ENCODE data around the gene FAM222A. TPM values are rescaled to one million over a fixed set of nuclear protein-coding genes. Genes with fewer than 3 reads are reported as not detected.

The FAM222A gene
- total RNA-seq, 4 donors from 2014 or later = 4.8 to 7.2 (median 6.1) TPM

DNA sequence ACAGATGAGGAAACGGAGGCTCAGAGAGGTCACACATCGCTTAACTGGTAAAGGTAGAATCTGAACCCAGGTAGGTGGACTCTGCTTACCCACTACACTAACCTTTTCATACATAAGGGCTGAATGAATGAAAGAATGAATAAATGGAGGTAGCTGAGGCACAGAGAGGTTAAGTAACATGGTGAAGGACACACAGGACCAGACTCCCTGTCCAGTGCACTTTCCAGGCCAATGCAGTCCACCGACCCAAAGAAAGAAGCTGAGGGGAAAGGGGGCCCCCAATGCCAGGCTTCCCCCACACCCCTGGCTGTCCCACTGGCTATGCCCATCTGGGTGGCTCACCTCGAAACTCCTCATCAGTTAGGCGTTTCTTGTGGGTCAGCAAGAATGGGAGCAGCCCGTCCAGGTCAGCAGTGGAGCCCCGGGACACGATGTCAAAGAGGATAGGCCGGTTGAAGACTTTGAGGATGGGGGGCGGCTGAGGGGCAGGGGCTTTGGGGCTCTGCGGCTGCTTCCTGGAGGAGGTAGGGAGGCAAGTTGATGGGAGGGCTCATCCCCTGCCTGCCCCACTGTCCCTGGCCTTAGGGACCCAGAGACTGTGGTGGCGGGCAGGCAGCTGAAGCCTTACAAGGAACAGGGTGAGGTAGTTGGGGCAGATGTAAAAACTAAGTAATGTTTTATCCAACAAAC is 94.5 kb downstream of the FAM222A start:
- no peak for TF ChIP-seq POLR2A (IDR thresholded peaks at IDR 0.05)
- TF ChIP-seq CTCF (IDR thresholded peaks at IDR 0.05) = no peak
- intact Hi-C loops (cut with DNase I; ENCODE audit: low total_unique reads) = no loop called here
- H3K4me3 ChIP-seq (ENCODE audit: low read depth, poor library complexity, severe bottlenecking) = no peak overlapping the region
- WGBS, 2 donors = 95% methylated on average over 12 of the region's 12 CpGs
- DNase-seq (ENCODE audit: low spot score in 2 of 2) = no peak

DNA sequence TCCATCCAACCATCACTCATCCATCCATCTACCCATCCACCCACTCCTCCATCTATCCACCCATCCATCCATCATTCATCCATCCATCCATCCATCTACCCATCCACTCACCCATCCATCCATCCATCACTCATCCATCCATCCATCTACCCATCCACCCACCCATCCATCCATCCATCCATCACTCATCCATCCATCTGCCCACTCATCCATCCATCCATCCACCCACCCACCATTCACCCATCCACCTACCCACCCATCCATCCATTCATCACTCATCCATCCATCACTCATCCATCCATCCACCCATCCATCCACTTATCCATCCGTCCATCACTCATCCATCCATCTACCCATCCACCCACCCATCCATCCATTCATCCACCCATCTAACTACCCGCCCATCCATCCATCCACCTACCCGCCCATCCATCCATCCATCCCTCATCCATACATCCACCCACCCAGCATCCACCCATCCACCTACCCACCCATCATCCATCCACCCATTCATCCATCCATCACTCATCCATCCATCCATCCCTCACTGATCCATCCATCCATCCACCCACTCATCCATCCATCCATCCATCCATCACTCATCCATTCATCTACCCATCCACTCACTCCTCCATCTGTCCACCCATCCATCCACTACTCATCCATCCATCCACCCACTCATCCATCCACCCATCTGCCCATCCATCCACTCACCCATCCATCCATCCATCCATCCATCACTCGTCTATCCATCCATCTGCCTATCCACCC is 95.4 kb downstream of the FAM222A start:
- WGBS, 2 donors = 96% methylated on average over 4 of the region's 4 CpGs
- intact Hi-C loops (cut with DNase I; ENCODE audit: low total_unique reads) = no loop called here
- TF ChIP-seq POLR2A (IDR thresholded peaks at IDR 0.05) (no peak), CTCF (IDR thresholded peaks at IDR 0.05) (no peak)
- DNase-seq (ENCODE audit: low spot score in 2 of 2) = no peak
- H3K4me3 ChIP-seq (ENCODE audit: low read depth, poor library complexity, severe bottlenecking) = no peak overlapping the region

DNA sequence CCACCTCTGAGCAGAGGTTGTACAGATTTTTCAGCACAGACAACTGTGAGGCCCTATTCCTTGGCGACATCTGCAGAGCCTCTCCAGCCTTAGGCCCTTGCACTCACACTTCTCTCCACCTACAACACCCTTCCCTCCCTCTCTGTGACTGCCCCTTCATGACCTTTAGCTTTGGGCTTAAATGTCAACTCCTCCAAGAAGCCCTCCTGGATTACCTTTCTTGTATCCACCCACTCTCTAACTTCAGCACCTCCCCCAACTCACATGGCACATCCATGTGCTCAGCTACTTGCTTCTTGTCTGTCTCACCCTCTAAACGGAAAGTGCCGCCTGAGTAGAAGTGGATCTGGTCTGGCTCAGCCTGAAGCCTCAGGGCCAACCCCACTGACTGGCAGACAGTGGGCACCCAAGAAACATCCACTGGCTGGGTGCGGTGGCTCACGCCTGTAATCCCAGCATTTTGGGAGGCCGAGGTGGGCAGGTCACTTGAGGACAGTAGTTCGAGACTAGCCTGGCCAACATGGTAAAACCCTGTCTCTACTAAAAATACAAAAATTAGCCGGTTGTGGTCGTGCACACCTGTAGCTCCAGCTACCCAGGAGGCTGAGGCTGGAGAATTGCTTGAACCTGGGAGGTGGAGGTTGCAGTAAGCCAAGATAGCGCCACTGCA is 97.5 kb downstream of the FAM222A start:
- intact Hi-C loops (cut with DNase I; ENCODE audit: low total_unique reads) = no loop called here
- WGBS, 2 donors = 88 to 91% methylated on average over 10 of the region's 10 CpGs
- H3K4me3 ChIP-seq (ENCODE audit: low read depth, poor library complexity, severe bottlenecking) = no peak overlapping the region
- no peak for DNase-seq (ENCODE audit: low spot score in 2 of 2)
- no peak for TF ChIP-seq POLR2A (IDR thresholded peaks at IDR 0.05)

DNA sequence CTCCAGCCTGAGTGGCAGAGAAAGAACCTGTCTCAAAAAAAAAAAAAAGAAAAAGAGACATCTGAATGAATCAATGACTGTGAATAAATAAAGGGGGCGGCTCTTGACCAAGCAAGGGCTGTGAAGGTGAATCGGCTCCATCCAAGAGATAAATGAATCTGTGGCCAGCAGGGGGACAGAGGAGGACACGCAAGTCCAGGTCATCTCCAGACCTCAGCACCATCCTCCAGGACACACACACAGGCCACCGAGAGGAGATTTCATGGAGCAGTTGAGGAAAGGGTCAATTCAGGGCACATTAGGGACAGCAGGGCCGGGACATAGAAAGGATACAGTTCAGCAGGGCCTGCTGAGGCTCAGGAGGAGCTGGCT is 98.0 kb downstream of the FAM222A start:
- WGBS, 2 donors = 79 to 86% methylated on average over 5 of the region's 5 CpGs
- no peak for DNase-seq (ENCODE audit: low spot score in 2 of 2)
- intact Hi-C loops (cut with DNase I; ENCODE audit: low total_unique reads) = no loop called here
- TF ChIP-seq POLR2A (IDR thresholded peaks at IDR 0.05) (no peak), CTCF (IDR thresholded peaks at IDR 0.05) (no peak)
- no peak overlapping the region for H3K4me3 ChIP-seq (ENCODE audit: low read depth, poor library complexity, severe bottlenecking)

DNA sequence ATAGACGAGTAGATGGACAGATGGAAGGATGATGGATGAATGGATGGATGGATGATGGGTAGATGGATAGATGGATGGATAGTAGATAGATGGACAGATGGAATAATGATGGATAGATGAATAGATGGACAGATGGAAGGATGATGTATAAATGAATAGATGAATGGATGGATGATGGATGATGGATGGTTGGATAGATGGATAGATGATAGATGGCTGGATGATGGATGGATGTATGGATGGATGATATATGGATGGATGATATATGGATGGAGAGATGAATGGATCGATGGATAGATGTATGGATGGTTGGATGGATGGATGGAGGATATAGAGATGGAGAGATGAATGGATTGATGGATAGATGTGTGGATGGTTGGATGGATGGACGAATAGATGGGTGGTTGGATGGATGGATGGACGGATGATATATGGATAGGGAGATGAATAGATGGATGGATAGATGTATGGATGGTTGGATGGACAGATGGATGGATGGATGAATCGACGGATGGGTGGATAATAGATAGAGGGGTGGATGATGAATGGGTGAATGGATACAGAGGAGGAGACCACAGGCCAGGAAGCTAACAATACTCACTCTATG is 100.3 kb downstream of the FAM222A start:
- 90 to 93% methylated on average over 6 of the region's 6 CpGs for WGBS, 2 donors
- DNase-seq (ENCODE audit: low spot score in 2 of 2) = no peak
- no peak for TF ChIP-seq CTCF (IDR thresholded peaks at IDR 0.05)
- no peak for TF ChIP-seq POLR2A (IDR thresholded peaks at IDR 0.05)
- no peak overlapping the region for H3K4me3 ChIP-seq (ENCODE audit: low read depth, poor library complexity, severe bottlenecking)
- intact Hi-C loops (cut with DNase I; ENCODE audit: low total_unique reads) = no loop called here

Measured in lower leg skin (tissue), 4 donors.